ENCODE measurements around the gene AKR1C3. TPM values are rescaled to one million over a fixed set of nuclear protein-coding genes. Genes with fewer than 3 reads are reported as not detected.

AKR1C3 gene
- total and polyA plus RNA-seq, 2 experiments from 2014 or later = 6.9 to 9.1 TPM

DNA sequence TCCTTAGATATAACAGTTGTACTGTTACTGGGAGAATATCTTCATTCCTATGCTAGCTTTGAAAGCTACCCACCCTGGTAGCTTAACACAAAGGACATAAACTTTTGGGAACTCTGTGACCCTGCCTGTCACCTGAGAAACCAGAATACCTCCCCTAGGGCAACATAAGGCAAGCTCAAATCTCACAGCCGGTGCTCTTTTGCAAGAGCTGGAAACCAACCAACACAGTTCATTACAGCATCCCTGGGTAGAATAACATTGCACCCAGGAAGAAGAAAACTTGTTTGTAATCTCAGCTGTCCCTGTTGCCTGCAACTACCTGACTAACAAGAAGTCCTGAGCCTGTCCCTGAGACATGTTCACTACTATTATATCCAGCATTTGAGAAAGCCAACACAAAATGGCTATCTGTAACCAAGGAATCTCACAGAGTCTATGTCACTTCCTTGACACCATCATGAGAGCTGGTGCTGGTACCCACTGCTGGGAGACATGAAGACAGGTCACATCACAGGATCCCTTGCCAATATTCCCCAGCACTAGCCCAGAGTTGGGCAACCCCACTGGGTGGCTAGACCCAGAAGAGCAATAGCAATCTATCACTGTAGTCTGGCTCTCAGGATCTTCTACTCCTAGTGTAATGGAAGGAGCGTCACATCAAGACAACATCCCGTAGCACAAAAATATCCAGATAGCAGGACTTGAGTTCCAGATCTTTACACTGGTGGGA lies 31.3 kb downstream of the AKR1C3 start:
- no peaks in the 10 kb centered on the region for H3K4me1 ChIP-seq (ENCODE audit: insufficient read depth)
- no peak overlapping the region for H3K4me2 ChIP-seq
- no peak for DNase-seq (ENCODE audit: low spot score)
- H3F3A ChIP-seq (replicated peaks; ENCODE audit: low read depth) = no peaks in the 10 kb centered on the region
- no peaks in the 10 kb centered on the region for H3K27me3 Mint-ChIP-seq (ENCODE audit: insufficient read depth, low read depth, poor library complexity)
- H3K27me3 ChIP-seq (ENCODE audit: insufficient read depth) = no peaks in the 10 kb centered on the region
- ATAC-seq = no peak
- H3K9me2 ChIP-seq (ENCODE audit: insufficient read depth) = 0 out of 2 replicates have a peak, but pooled peaks cover 5% of the 10 kb centered on the region
- no peak overlapping the region for H3K4me3 Mint-ChIP-seq
- no peak overlapping the region for H2AFZ ChIP-seq
- H4K20me1 ChIP-seq (replicated peaks; ENCODE audit: insufficient read depth) = no peaks in the 10 kb centered on the region
- H3K79me2 ChIP-seq (replicated peaks; ENCODE audit: insufficient read depth) = no peaks in the 10 kb centered on the region
- peaks cover 3% of the 10 kb centered on the region; the same call in 1 of the 3 replicates for H3K36me3 Mint-ChIP-seq (ENCODE audit: low read depth)
- H3K36me3 ChIP-seq (ENCODE audit: insufficient read depth) = peaks cover 4% of the 10 kb centered on the region; the same call in 1 of the 2 replicates
- H3K27ac ChIP-seq (ENCODE audit: low read depth) = no peak overlapping the region
- H3K4me1 Mint-ChIP-seq = no peaks in the 10 kb centered on the region
- no peak for TF ChIP-seq EZH2 (IDR thresholded peaks at IDR 0.05; ENCODE audit: low read depth, unreplicated experiment)
- TF ChIP-seq ZNF114 (CRISPR knock-in tag; IDR thresholded peaks at IDR 0.05) = no peak
- TF ChIP-seq JUNB (IDR thresholded peaks at IDR 0.05; ENCODE audit: unreplicated experiment) = no peak
- no peak for TF ChIP-seq POLR2AphosphoS5 (IDR thresholded peaks at IDR 0.05; ENCODE audit: low read depth)
- TF ChIP-seq, protein P1, sequence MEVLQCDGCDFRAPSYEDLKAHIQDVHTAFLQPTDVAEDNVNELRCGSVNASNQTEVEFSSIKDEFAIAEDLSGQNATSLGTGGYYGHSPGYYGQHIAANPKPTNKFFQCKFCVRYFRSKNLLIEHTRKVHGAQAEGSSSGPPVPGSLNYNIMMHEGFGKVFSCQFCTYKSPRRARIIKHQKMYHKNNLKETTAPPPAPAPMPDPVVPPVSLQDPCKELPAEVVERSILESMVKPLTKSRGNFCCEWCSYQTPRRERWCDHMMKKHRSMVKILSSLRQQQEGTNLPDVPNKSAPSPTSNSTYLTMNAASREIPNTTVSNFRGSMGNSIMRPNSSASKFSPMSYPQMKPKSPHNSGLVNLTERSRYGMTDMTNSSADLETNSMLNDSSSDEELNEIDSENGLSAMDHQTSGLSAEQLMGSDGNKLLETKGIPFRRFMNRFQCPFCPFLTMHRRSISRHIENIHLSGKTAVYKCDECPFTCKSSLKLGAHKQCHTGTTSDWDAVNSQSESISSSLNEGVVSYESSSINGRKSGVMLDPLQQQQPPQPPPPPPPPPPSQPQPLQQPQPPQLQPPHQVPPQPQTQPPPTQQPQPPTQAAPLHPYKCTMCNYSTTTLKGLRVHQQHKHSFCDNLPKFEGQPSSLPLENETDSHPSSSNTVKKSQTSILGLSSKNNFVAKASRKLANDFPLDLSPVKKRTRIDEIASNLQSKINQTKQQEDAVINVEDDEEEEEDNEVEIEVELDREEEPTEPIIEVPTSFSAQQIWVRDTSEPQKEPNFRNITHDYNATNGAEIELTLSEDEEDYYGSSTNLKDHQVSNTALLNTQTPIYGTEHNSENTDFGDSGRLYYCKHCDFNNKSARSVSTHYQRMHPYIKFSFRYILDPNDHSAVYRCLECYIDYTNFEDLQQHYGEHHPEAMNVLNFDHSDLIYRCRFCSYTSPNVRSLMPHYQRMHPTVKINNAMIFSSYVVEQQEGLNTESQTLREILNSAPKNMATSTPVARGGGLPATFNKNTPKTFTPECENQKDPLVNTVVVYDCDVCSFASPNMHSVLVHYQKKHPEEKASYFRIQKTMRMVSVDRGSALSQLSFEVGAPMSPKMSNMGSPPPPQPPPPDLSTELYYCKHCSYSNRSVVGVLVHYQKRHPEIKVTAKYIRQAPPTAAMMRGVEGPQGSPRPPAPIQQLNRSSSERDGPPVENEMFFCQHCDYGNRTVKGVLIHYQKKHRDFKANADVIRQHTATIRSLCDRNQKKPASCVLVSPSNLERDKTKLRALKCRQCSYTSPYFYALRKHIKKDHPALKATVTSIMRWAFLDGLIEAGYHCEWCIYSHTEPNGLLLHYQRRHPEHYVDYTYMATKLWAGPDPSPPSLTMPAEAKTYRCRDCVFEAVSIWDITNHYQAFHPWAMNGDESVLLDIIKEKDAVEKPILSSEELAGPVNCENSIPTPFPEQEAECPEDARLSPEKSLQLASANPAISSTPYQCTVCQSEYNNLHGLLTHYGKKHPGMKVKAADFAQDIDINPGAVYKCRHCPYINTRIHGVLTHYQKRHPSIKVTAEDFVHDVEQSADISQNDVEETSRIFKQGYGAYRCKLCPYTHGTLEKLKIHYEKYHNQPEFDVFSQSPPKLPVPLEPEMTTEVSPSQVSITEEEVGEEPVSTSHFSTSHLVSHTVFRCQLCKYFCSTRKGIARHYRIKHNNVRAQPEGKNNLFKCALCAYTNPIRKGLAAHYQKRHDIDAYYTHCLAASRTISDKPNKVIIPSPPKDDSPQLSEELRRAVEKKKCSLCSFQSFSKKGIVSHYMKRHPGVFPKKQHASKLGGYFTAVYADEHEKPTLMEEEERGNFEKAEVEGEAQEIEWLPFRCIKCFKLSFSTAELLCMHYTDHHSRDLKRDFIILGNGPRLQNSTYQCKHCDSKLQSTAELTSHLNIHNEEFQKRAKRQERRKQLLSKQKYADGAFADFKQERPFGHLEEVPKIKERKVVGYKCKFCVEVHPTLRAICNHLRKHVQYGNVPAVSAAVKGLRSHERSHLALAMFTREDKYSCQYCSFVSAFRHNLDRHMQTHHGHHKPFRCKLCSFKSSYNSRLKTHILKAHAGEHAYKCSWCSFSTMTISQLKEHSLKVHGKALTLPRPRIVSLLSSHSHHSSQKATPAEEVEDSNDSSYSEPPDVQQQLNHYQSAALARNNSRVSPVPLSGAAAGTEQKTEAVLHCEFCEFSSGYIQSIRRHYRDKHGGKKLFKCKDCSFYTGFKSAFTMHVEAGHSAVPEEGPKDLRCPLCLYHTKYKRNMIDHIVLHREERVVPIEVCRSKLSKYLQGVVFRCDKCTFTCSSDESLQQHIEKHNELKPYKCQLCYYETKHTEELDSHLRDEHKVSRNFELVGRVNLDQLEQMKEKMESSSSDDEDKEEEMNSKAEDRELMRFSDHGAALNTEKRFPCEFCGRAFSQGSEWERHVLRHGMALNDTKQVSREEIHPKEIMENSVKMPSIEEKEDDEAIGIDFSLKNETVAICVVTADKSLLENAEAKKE (CRISPR knock-in tag; IDR thresholded peaks at IDR 0.05) = no peak
- H3K9me3 Mint-ChIP-seq = peaks cover 56% of the 10 kb centered on the region
- no peak overlapping the region for H3K4me3 ChIP-seq
- no peak overlapping the region for H3K27ac Mint-ChIP-seq

GRCh38 chr10:5135581-5135980 lies 41.4 kb downstream of the AKR1C3 start:
- Mint-ChIP-seq H3K4me1 (no peaks in the 10 kb centered on the region), H3K27ac (no peak overlapping the region), H3K36me3 (ENCODE audit: low read depth) (peaks cover 12% of the 10 kb centered on the region; the same call in 2 of the 3 replicates), H3K27me3 (ENCODE audit: insufficient read depth, low read depth, poor library complexity) (peaks cover 4% of the 10 kb centered on the region), H3K4me3 (no peak overlapping the region), H3K9me3 (peaks cover 70% of the 10 kb centered on the region)
- Histone ChIP-seq H4K20me1 (replicated peaks; ENCODE audit: insufficient read depth) (no peaks in the 10 kb centered on the region), H3K4me3 (no peak overlapping the region), H3F3A (replicated peaks; ENCODE audit: low read depth) (no peaks in the 10 kb centered on the region), H3K36me3 (ENCODE audit: insufficient read depth) (peaks cover 4% of the 10 kb centered on the region; the same call in 1 of the 2 replicates), H2AFZ (no peak overlapping the region), H3K4me2 (no peak overlapping the region), H3K79me2 (replicated peaks; ENCODE audit: insufficient read depth) (no peaks in the 10 kb centered on the region), H3K4me1 (ENCODE audit: insufficient read depth) (no peaks in the 10 kb centered on the region), H3K27me3 (ENCODE audit: insufficient read depth) (no peaks in the 10 kb centered on the region), H3K27ac (ENCODE audit: low read depth) (no peak overlapping the region), H3K9me2 (ENCODE audit: insufficient read depth) (0 out of 2 replicates have a peak, but pooled peaks cover 3% of the 10 kb centered on the region)
- no peak for ATAC-seq
- DNase-seq (ENCODE audit: low spot score) = no peak
- no peak for TF ChIP-seq CTCF (conservative IDR thresholded peaks at IDR 0.05; ENCODE audit: low read depth in 2 of 2)
- TF ChIP-seq, protein P2, sequence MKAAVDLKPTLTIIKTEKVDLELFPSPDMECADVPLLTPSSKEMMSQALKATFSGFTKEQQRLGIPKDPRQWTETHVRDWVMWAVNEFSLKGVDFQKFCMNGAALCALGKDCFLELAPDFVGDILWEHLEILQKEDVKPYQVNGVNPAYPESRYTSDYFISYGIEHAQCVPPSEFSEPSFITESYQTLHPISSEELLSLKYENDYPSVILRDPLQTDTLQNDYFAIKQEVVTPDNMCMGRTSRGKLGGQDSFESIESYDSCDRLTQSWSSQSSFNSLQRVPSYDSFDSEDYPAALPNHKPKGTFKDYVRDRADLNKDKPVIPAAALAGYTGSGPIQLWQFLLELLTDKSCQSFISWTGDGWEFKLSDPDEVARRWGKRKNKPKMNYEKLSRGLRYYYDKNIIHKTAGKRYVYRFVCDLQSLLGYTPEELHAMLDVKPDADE (IDR thresholded peaks at IDR 0.05) = no peak

Measured in GM23338 (cell line).